Calu3 (cell line): Measurements from ENCODE around the gene CNTN6. TPM values are rescaled to one million over a fixed set of nuclear protein-coding genes. Genes with fewer than 3 reads are reported as not detected.

Experiments used
- BruUV-seq: library from RNA; stranded (reverse); fragments of 400-500 nt; replicated peaks from 2 replicates; lab custom pipeline; 2021; lab: Mats Ljungman, UMichigan
- CTCF ChIA-PET: fragments of 300-600 bp; sonication (Branson Sonifier 250); formaldehyde crosslinking; loops from one replicate; lab custom pipeline; 2022; ENCODE audit warnings: antibody characterized with exemption; lab: Charles Lee
- DNase-seq: peaks from one replicate; pipeline ENCODE4 v3.0.0; 2022
- H3K27ac Mint-ChIP-seq: one replicate; pipeline ENCODE4 v1.8.0; 2022; ENCODE audit warnings: mixed read lengths; ENCODE audit not compliant: unreplicated experiment
- H3K27me3 Mint-ChIP-seq: one replicate; pipeline ENCODE4 v1.8.0; 2022; ENCODE audit warnings: mixed read lengths; ENCODE audit not compliant: unreplicated experiment
- H3K36me3 Mint-ChIP-seq: one replicate; pipeline ENCODE4 v1.8.0; 2022; ENCODE audit warnings: mild to moderate bottlenecking, moderate library complexity, mixed read lengths; ENCODE audit not compliant: insufficient read depth, unreplicated experiment
- H3K4me1 Mint-ChIP-seq: one replicate; pipeline ENCODE4 v1.8.0; 2022; ENCODE audit warnings: mild to moderate bottlenecking, low read depth, mixed read lengths; ENCODE audit not compliant: unreplicated experiment
- H3K4me3 Mint-ChIP-seq: one replicate; pipeline ENCODE4 v1.8.0; 2022; ENCODE audit warnings: mild to moderate bottlenecking, low read depth, moderate library complexity, mixed read lengths; ENCODE audit not compliant: unreplicated experiment
- H3K9me3 Mint-ChIP-seq: one replicate; pipeline ENCODE4 v1.8.0; 2022; ENCODE audit warnings: low read depth, mixed read lengths; ENCODE audit not compliant: unreplicated experiment
- intact Hi-C: fragments of 100-400 bp; cut with micrococcal nuclease; formaldehyde crosslinking; loops from one replicate; pipeline ENCODE4 v1.10.0; 2022; ENCODE audit not compliant: unreplicated experiment
- total RNA-seq: library from RNA; stranded (reverse); gene quantifications from 2 replicates; pipeline ENCODE4 v1.2.3, GENCODE V29; 2022
- TF ChIP-seq, protein P1 (sequence below): fragments of 200-600 bp; IDR thresholded peaks from one replicate; pipeline ENCODE4 v1.8.0; 2022; ENCODE audit warnings: antibody characterized with exemption; ENCODE audit not compliant: unreplicated experiment

Gene CNTN6
- total RNA-seq, 1 experiment from 2014 or later: not detected

DNA sequence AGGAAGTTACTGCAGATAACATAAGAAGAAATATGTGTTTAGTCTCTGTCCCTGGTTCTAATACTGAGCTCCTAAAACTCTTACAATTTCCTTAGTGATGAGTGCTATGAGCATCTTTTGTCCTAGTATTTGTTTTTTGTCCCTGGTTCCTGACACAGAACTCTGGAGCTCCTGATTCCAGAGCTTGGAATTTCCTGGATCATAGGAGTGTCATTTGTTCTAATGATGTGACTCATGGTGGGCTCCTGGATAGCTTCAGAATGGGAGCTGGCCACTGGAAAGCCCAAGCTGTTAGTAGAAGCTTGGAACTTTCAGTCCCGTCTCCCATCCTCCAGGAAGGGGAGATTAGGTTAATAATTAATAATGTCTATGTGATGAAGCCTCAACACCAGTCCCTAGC, 98.2 kb downstream of the CNTN6 start:
- no TSS peak for BruUV-seq

DNA sequence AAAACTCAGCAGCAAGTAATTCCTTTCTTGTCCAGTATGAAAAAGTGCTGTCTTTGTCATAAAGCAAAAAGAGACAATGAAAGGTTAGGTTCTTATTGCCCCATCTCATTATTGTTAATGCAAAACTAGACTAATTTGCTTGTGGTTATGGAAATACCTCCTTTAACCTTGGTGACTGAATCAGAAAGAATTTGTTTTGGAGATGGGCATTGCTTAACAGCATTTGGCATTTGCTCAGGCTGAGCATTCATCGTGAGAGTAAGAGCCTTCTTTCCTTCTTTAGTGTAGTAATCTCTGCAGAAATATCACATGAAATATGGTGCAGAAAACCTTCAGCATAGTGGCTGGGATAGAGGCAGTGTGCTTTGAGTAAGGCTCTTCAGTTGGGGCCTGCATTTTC, 103.1 kb downstream of the CNTN6 start:
- no peaks in the 10 kb centered on the region for H3K36me3 Mint-ChIP-seq
- peaks cover 5% of the 10 kb centered on the region for H3K4me1 Mint-ChIP-seq
- CTCF ChIA-PET: no interaction called here
- intact Hi-C loops: no loop called here
- H3K27me3 Mint-ChIP-seq: no peaks in the 10 kb centered on the region
- TF ChIP-seq, protein P1, sequence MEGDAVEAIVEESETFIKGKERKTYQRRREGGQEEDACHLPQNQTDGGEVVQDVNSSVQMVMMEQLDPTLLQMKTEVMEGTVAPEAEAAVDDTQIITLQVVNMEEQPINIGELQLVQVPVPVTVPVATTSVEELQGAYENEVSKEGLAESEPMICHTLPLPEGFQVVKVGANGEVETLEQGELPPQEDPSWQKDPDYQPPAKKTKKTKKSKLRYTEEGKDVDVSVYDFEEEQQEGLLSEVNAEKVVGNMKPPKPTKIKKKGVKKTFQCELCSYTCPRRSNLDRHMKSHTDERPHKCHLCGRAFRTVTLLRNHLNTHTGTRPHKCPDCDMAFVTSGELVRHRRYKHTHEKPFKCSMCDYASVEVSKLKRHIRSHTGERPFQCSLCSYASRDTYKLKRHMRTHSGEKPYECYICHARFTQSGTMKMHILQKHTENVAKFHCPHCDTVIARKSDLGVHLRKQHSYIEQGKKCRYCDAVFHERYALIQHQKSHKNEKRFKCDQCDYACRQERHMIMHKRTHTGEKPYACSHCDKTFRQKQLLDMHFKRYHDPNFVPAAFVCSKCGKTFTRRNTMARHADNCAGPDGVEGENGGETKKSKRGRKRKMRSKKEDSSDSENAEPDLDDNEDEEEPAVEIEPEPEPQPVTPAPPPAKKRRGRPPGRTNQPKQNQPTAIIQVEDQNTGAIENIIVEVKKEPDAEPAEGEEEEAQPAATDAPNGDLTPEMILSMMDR: no peak
- DNase-seq: peak; percentile 7
- no peak overlapping the region for H3K27ac Mint-ChIP-seq
- no TSS peak for BruUV-seq
- H3K4me3 Mint-ChIP-seq: no peak overlapping the region
- no peaks in the 10 kb centered on the region for H3K9me3 Mint-ChIP-seq

More for the DNA sequence above, 98.2 kb downstream of the CNTN6 start:
- H3K27me3 Mint-ChIP-seq: no peaks in the 10 kb centered on the region
- no peak for DNase-seq
- TF ChIP-seq, protein P1: no peak
- no peaks in the 10 kb centered on the region for H3K36me3 Mint-ChIP-seq
- no peak overlapping the region for H3K27ac Mint-ChIP-seq
- H3K4me3 Mint-ChIP-seq: no peak overlapping the region
- H3K4me1 Mint-ChIP-seq: peaks cover 15% of the 10 kb centered on the region
- CTCF ChIA-PET: no interaction called here
- H3K9me3 Mint-ChIP-seq: no peaks in the 10 kb centered on the region
- intact Hi-C loops: no loop called here

DNA sequence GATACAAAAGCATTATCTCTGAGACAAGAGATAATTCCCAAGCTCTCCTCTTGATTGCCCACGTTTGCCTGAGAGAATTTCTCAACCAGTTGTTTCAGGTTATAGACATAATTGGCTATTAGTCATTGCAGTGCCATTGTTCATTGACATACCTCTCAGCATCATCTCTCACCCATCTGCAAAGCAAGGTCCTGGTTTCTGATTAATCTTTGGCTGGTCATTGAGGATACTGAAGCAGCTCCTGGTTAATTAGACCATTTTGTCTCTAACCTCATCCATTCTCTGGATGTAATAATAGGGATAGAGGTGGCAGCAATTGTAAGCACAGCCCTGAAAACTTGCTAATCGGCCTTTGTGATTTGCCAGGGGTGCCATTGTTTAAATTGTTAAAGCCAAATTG, 104.2 kb downstream of the CNTN6 start:
- H3K9me3 Mint-ChIP-seq: no peaks in the 10 kb centered on the region
- TF ChIP-seq, protein P1: no peak
- no peak for DNase-seq
- CTCF ChIA-PET: interaction anchor here (0.6 kb wide), 1 partner anchor 1085 kb away, joined by 3 read pairs; no protein-coding TSS in a partner anchor
- H3K27ac Mint-ChIP-seq: no peak overlapping the region
- intact Hi-C loops: no loop called here
- BruUV-seq: no TSS peak
- no peaks in the 10 kb centered on the region for H3K4me1 Mint-ChIP-seq
- no peaks in the 10 kb centered on the region for H3K27me3 Mint-ChIP-seq
- no peak overlapping the region for H3K4me3 Mint-ChIP-seq
- H3K36me3 Mint-ChIP-seq: no peaks in the 10 kb centered on the region

DNA sequence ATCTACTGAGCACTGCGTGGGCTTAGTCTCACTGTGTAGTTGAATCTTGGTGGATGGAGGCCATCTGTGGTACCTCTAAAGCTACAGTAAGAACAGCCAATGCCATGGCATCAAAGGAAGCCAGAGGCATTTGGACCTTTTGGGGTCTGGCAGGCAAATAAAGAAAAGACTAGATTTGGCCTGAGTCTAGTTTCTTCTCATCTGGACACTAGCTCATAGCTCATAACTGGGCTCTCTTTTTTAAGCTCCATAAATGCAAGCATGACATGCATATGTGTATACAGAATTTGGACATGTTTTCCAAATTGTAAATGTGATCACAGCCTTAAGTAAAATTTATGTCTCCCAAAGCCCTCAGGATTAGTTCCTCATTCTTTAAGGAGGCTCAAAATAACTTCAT, 107.5 kb downstream of the CNTN6 start:
- CTCF ChIA-PET: no interaction called here
- Mint-ChIP-seq H3K4me1 (no peaks in the 10 kb centered on the region), H3K27me3 (no peaks in the 10 kb centered on the region), H3K27ac (no peak overlapping the region), H3K36me3 (no peaks in the 10 kb centered on the region), H3K9me3 (no peaks in the 10 kb centered on the region), H3K4me3 (no peak overlapping the region)
- DNase-seq: no peak
- BruUV-seq: no TSS peak
- intact Hi-C loops: no loop called here
- TF ChIP-seq, protein P1: no peak
